22Rv1 (cell line): ENCODE data around the gene CYLD.

Source experiments
- H3K27ac ChIP-seq: fragments of 450-650 bp; 2 replicates; pipeline ENCODE4 v1.5.1; 2017
- CTCF ChIP-seq: fragments of 450-650 bp; IDR thresholded peaks from 2 replicates; pipeline ENCODE4 v1.5.1; 2017; ENCODE audit warnings: mild to moderate bottlenecking
- ZFX ChIP-seq: fragments of 450-650 bp; IDR thresholded peaks from 2 replicates; pipeline ENCODE4 v1.6.1; 2017; ENCODE audit warnings: antibody characterized with exemption, borderline replicate concordance

The CYLD gene

DNA sequence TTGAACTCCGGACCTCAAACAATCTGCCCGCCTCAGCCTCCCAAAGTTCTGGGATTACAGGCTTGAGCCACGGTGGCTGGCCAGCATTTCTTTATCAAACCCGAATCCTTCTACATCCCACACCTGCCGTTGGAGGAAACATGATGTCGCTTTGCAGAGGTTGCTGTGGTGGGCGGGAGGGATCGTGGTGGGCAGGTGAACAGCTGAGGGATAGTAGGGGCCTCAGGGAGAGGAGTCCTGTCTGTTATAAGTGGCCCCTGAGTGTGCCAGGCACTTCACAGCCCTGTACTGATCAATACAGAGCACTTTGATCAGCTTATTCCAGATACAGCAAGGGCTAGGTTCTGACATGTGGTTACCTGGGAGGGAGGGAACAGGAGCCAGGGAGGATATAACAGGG lies 76.5 kb downstream of the CYLD start:
- no peak overlapping the region for H3K27ac ChIP-seq
- TF ChIP-seq CTCF, result no peak
- no peak for TF ChIP-seq ZFX

DNA sequence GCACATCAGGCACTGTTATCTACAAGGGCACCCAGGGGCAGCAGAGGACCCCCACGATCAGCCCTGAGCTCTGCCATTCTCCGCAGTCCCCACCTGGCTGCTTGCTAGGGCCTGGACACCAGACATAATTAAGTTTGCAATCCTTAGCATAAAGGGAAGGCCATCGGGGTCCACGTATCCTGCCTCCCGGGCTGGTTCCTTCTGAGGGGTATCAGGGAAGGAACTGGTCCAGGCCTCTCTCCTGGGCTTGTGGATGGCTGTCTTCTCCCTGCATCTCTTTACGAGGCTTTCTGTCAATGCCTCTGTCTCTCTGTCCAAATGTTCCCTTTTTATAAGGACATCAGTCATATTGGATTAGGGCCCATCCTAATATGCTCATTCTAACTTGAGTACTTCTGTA lies 77.8 kb downstream of the CYLD start:
- TF ChIP-seq CTCF, result no peak
- no peak for TF ChIP-seq ZFX
- H3K27ac ChIP-seq, result no peak overlapping the region

DNA sequence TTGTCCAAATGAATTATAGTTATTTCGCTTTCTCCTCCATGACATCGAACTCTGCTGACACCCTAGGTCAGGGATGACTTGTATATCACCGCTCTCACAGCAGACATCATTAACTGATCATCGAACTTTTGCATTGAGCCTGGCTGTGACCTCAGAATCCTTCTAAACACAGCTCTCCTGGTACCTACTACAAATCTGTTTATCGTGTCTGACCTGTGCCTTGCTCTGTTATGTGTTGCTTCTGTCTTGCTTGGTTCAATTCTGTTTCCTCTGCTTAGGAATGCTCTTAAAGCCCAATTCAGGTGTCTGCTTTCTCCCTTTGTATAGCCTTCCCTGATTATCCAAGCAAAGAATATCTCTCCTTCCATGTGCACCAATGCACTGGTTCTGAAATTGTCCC lies 78.3 kb downstream of the CYLD start:
- TF ChIP-seq CTCF (no peak), ZFX (no peak)

DNA sequence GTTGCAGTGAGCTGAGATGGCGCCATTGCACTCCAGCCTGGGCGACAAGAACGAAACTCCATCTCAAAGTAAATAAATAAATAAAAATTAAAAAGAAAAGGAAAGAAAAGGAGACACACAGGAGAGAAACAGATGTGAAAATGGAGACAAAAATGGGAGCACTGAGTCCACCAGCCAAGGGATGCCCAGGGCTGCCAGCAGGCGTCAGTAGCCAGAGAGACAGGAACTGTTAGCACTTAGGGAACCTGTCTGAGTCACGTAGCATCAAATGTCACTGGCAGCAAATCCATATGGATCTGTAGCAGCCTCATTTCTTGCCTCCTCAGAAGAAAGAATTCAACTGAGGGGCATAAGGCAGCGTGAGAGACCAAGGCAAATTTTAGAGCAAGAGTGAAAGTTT lies 79.7 kb downstream of the CYLD start:
- TF ChIP-seq ZFX (no peak), CTCF (no peak; the same call in 1 of the 2 replicates)

More for the DNA sequence above, 78.3 kb downstream of the CYLD start:
- no peak overlapping the region for H3K27ac ChIP-seq

DNA sequence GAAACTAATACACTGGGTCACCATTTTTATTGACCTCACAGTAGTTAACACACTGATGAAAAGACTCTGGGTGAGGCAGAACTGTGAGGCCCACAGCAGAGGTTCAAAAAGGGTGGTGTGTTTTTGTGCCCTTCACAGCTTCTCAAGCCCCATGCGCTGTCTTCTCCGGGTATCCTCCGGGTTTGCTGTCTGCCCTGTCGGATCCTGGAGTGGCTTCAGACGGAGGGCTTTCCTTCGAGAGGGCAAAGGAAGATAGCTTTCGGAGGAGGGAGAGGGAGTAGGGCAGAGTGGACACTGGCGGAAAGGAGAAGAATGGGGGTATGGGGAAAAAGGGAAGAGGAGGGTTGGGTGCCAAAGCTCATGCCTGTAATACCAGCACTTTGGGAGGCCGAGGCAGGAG lies 80.8 kb downstream of the CYLD start:
- no peak for TF ChIP-seq CTCF
- TF ChIP-seq ZFX, result no peak

More for the DNA sequence above, 79.7 kb downstream of the CYLD start:
- H3K27ac ChIP-seq, result no peak overlapping the region

GRCh38 chr16:50826797-50827316 lies 85.0 kb downstream of the CYLD start:
- H3K27ac ChIP-seq, result no peak overlapping the region
- TF ChIP-seq CTCF (no peak), ZFX (no peak)

More for the DNA sequence above, 80.8 kb downstream of the CYLD start:
- no peak overlapping the region for H3K27ac ChIP-seq

GRCh38 chr16:50828164-50828702 lies 86.3 kb downstream of the CYLD start:
- TF ChIP-seq ZFX (no peak), CTCF (no peak)
- H3K27ac ChIP-seq, result no peak overlapping the region
